ENCODE data around the gene ASIC1. TPM values are rescaled to one million over a fixed set of nuclear protein-coding genes. Genes with fewer than 3 reads are reported as not detected.

The ASIC1 gene
- total RNA-seq, 2 experiments from 2014 or later = 0.59 TPM; not detected in 1

DNA sequence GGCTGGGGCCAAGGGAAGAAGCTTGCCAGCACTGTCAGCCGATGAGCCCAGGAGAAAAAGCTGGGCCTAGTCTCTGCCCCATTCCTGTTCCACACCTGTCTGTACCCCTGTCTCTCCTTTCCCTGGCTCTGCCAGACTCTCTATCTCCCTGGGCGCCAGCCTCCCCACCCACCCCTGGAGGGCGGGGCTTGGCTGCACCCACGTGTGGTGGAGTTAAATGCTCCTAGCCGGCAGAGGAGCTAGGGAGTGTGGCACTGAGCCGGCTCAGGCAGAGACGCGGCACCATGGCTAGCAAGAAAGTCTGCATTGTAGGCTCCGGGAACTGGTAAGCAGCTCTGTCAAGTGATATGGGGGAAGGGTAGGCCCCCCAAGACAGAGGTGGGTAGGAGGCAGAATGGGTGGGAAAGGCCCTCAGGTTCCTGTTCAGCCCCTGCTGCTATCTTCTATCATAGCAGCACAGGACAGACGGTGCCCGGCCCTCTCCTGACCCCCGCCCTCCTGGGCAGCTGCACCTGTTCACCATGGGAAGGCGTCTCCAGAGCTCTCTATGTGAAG lies 46.4 kb downstream of the ASIC1 start, which contains the start of gene GPD1:
GPD1 (plus strand) TSS at position 242 of the 555 bp plus-strand sequence; CDS start at position 285, 43 bp downstream.
- POLR2A ChIA-PET = no interaction called here

DNA sequence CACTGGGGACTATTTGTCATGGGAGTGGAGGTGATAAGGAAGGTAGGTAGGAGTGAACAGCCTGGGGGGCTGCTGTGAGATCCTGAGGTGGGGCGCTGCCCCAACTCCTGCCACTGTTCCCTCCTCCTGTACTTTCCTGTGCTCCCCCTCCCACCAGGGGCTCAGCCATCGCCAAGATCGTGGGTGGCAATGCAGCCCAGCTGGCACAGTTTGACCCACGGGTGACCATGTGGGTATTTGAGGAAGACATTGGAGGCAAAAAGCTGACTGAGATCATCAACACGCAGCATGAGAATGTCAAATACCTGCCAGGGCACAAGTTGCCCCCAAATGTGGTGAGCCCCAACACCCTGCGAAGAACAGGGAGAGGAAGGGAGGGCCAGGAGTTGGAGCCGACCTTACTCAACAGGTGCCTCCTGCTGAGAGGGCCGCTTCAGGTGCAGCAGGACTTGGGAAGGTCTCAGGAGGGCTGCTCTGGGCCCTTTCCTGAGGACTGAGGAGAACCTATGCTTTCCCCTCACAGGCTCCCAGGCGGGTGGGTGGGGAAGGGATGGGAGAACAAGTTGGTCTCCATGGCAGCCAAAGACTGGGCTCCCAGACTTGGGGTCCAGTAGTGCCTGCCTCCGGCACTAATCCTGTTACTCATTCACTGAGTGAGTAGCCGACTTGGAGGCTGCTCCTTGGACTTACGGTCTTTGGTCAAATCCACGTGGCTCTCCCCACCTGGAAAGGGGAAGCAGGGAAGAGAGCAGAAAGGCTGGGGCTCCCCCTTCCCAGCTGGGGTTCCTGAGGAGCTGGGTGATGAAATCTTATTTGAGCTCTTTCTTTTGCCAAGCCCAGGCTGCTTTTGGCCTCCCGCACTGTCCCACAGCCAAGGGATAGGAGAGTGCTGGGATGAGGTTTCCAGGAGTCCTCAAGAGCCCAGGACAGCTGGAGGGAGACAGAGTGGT lies 47.3 kb downstream of the ASIC1 start:
- Histone ChIP-seq H3K9me3 (ENCODE audit: low read length) (no peaks in the 10 kb centered on the region), H3K4me3 (ENCODE audit: low read depth, low read length, poor library complexity, severe bottlenecking) (no peak overlapping the region), H2AFZ (ENCODE audit: low read length) (no peak overlapping the region), H3K4me2 (ENCODE audit: low read length) (no peak overlapping the region), H3K79me2 (ENCODE audit: insufficient read depth, low read depth, low read length) (no peaks in the 10 kb centered on the region), H3K36me3 (ENCODE audit: insufficient read depth, low read length) (peaks cover 19% of the 10 kb centered on the region; the same call in 1 of the 2 replicates), H3K27ac (ENCODE audit: low read depth, low read length, poor library complexity, severe bottlenecking) (no peak overlapping the region), H4K20me1 (ENCODE audit: insufficient read depth, low read length) (no peaks in the 10 kb centered on the region), H3K4me1 (ENCODE audit: insufficient read depth, low read length, poor library complexity, severe bottlenecking) (peaks cover 6% of the 10 kb centered on the region), H3K9me2 (ENCODE audit: insufficient read depth, low read length) (no peaks in the 10 kb centered on the region)
- TF ChIP-seq EZH2phosphoT487 (IDR thresholded peaks at IDR 0.05; ENCODE audit: borderline replicate concordance, low read depth, low read length) = no peak
- TF ChIP-seq, protein P1, sequence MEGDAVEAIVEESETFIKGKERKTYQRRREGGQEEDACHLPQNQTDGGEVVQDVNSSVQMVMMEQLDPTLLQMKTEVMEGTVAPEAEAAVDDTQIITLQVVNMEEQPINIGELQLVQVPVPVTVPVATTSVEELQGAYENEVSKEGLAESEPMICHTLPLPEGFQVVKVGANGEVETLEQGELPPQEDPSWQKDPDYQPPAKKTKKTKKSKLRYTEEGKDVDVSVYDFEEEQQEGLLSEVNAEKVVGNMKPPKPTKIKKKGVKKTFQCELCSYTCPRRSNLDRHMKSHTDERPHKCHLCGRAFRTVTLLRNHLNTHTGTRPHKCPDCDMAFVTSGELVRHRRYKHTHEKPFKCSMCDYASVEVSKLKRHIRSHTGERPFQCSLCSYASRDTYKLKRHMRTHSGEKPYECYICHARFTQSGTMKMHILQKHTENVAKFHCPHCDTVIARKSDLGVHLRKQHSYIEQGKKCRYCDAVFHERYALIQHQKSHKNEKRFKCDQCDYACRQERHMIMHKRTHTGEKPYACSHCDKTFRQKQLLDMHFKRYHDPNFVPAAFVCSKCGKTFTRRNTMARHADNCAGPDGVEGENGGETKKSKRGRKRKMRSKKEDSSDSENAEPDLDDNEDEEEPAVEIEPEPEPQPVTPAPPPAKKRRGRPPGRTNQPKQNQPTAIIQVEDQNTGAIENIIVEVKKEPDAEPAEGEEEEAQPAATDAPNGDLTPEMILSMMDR (conservative IDR thresholded peaks at IDR 0.05; ENCODE audit: low read length) = no peak
- POLR2A ChIA-PET = no interaction called here
- intact Hi-C loops (cut with micrococcal nuclease; ENCODE audit: unreplicated experiment) = no loop called here
- CTCF ChIA-PET (ENCODE audit: unreplicated experiment) = no interaction called here
- no TSS peak for BruUV-seq (replicated peaks)
- no peak for DNase-seq (ENCODE audit: low spot score)

More for the DNA sequence above, 46.4 kb downstream of the ASIC1 start, which contains the start of gene GPD1:
- CTCF ChIA-PET (ENCODE audit: unreplicated experiment) = interaction anchor here (0.6 to 1.6 kb wide), 2 partner anchors 8 to 60 kb away, joined by 4 read pairs; partner anchors contain the start of gene COX14
- H3K9me2 ChIP-seq (ENCODE audit: insufficient read depth, low read length) = no peaks in the 10 kb centered on the region
- H3K79me2 ChIP-seq (ENCODE audit: insufficient read depth, low read depth, low read length) = no peaks in the 10 kb centered on the region
- H3K4me3 ChIP-seq (ENCODE audit: low read depth, low read length, poor library complexity, severe bottlenecking) = no peak within 1 kb of the TSS
- no peak within 1 kb of the TSS for H3K4me2 ChIP-seq (ENCODE audit: low read length)
- intact Hi-C loops (cut with micrococcal nuclease; ENCODE audit: unreplicated experiment) = no loop called here
- TF ChIP-seq EZH2phosphoT487 (IDR thresholded peaks at IDR 0.05; ENCODE audit: borderline replicate concordance, low read depth, low read length) = no peak
- TF ChIP-seq, protein P1 (conservative IDR thresholded peaks at IDR 0.05; ENCODE audit: low read length) = no peak
- no peaks in the 10 kb centered on the region for H4K20me1 ChIP-seq (ENCODE audit: insufficient read depth, low read length)
- H2AFZ ChIP-seq (ENCODE audit: low read length) = no peak within 1 kb of the TSS
- no peak for DNase-seq (ENCODE audit: low spot score)
- peaks cover 28% of the 10 kb centered on the region for H3K36me3 ChIP-seq (ENCODE audit: insufficient read depth, low read length)
- BruUV-seq (replicated peaks) = no TSS peak
- no peaks in the 10 kb centered on the region for H3K4me1 ChIP-seq (ENCODE audit: insufficient read depth, low read length, poor library complexity, severe bottlenecking)
- H3K9me3 ChIP-seq (ENCODE audit: low read length) = no peaks in the 10 kb centered on the region
- no peak within 1 kb of the TSS for H3K27ac ChIP-seq (ENCODE audit: low read depth, low read length, poor library complexity, severe bottlenecking)

Measured in OCI-LY7 (cell line).